Loucy (cell line): Measurements from ENCODE around the gene ITSN1.

Source experiments
- H2AFZ ChIP-seq: fragments of 200-600 bp; sonication (generic); 2 replicates; pipeline ENCODE4 v1.6.0; 2016; ENCODE audit warnings: antibody characterized with exemption, mild to moderate bottlenecking, low read length, moderate library complexity
- H3F3A ChIP-seq: fragments of 200-600 bp; 2 replicates; pipeline ENCODE4 v1.6.0; 2016; ENCODE audit warnings: antibody characterized with exemption, low read depth, mild to moderate bottlenecking
- H3K27me3 ChIP-seq: fragments of 200-600 bp; sonication (generic); 2 replicates; pipeline ENCODE4 v1.6.1; 2014; ENCODE audit warnings: low read length, mild to moderate bottlenecking; ENCODE audit not compliant: insufficient read depth, poor library complexity, severe bottlenecking
- H3K36me3 ChIP-seq: fragments of 200-600 bp; sonication (generic); 2 replicates; pipeline ENCODE4 v1.6.1; 2016; ENCODE audit warnings: low read length; ENCODE audit not compliant: insufficient read depth
- H3K4me1 ChIP-seq: fragments of 200-600 bp; sonication (generic); 2 replicates; pipeline ENCODE4 v1.5.1; 2014; ENCODE audit warnings: low read length, mild to moderate bottlenecking; ENCODE audit not compliant: insufficient read depth, poor library complexity, severe bottlenecking
- H3K4me2 ChIP-seq: fragments of 200-600 bp; sonication (generic); 2 replicates; pipeline ENCODE4 v1.6.0; 2014; ENCODE audit warnings: antibody characterized with exemption, low read length, low read depth, mild to moderate bottlenecking; ENCODE audit not compliant: poor library complexity, severe bottlenecking
- H3K4me3 ChIP-seq: fragments of 200-600 bp; sonication (generic); 2 replicates; pipeline ENCODE4 v1.5.1; 2014; ENCODE audit warnings: low read length, mild to moderate bottlenecking, mixed read lengths; ENCODE audit not compliant: poor library complexity, severe bottlenecking
- H3K79me2 ChIP-seq: fragments of 200-600 bp; sonication (generic); 2 replicates; pipeline ENCODE4 v1.6.1; 2014; ENCODE audit warnings: low read length; ENCODE audit not compliant: insufficient read depth
- H3K9ac ChIP-seq: fragments of 200-600 bp; sonication (generic); 2 replicates; pipeline ENCODE4 v1.6.0; 2014; ENCODE audit warnings: mild to moderate bottlenecking, low read depth, low read length, moderate library complexity; ENCODE audit not compliant: poor library complexity, severe bottlenecking
- H3K9me2 ChIP-seq: fragments of 200-600 bp; sonication (generic); replicated peaks from 2 replicates; pipeline ENCODE4 v1.6.1; 2016; ENCODE audit warnings: low read depth, low read length, mixed read lengths
- H3K9me3 ChIP-seq: fragments of 200-600 bp; sonication (generic); 2 replicates; pipeline ENCODE4 v1.6.1; 2014; ENCODE audit warnings: mild to moderate bottlenecking, antibody characterized with exemption, low read length, low read depth; ENCODE audit not compliant: insufficient read depth
- H4K20me1 ChIP-seq: fragments of 200-600 bp; sonication (generic); 2 replicates; pipeline ENCODE4 v1.6.0; 2014; ENCODE audit warnings: antibody characterized with exemption, low read length, mild to moderate bottlenecking; ENCODE audit not compliant: insufficient read depth, poor library complexity, severe bottlenecking
- CTCF ChIP-seq: fragments of 200-600 bp; sonication (generic); conservative IDR thresholded peaks from 2 replicates; pipeline ENCODE4 v1.5.1; 2014; ENCODE audit warnings: mild to moderate bottlenecking, antibody characterized with exemption, low read length
- EZH2phosphoT487 ChIP-seq: fragments of 200-600 bp; IDR thresholded peaks from 2 replicates; pipeline ENCODE4 v1.6.1; 2018; ENCODE audit warnings: antibody characterized with exemption, mild to moderate bottlenecking, moderate library complexity, borderline replicate concordance

Gene ITSN1

GRCh38 chr21:33751533-33751932 lies 109.2 kb downstream of the ITSN1 start:
- Histone ChIP-seq H3K9ac (no peak overlapping the region), H3K9me3 (no peaks in the 10 kb centered on the region), H3K4me1 (peaks cover 4% of the 10 kb centered on the region), H3K4me3 (no peak overlapping the region), H4K20me1 (no peaks in the 10 kb centered on the region), H3K27me3 (no peaks in the 10 kb centered on the region), H2AFZ (no peak overlapping the region), H3K9me2 (no peaks in the 10 kb centered on the region), H3K36me3 (no peaks in the 10 kb centered on the region), H3F3A (no peaks in the 10 kb centered on the region), H3K79me2 (no peaks in the 10 kb centered on the region), H3K4me2 (no peak overlapping the region)
- TF ChIP-seq CTCF (no peak), EZH2phosphoT487 (no peak)

GRCh38 chr21:33752260-33752659 lies 110.0 kb downstream of the ITSN1 start:
- Histone ChIP-seq H4K20me1 (no peaks in the 10 kb centered on the region), H3K36me3 (no peaks in the 10 kb centered on the region), H3F3A (no peaks in the 10 kb centered on the region), H3K4me1 (peaks cover 4% of the 10 kb centered on the region), H3K9me3 (no peaks in the 10 kb centered on the region), H3K9me2 (no peaks in the 10 kb centered on the region), H3K79me2 (no peaks in the 10 kb centered on the region), H3K27me3 (no peaks in the 10 kb centered on the region), H3K9ac (no peak overlapping the region), H3K4me3 (no peak overlapping the region), H2AFZ (no peak overlapping the region), H3K4me2 (no peak overlapping the region)
- TF ChIP-seq EZH2phosphoT487 (no peak), CTCF (no peak)

DNA sequence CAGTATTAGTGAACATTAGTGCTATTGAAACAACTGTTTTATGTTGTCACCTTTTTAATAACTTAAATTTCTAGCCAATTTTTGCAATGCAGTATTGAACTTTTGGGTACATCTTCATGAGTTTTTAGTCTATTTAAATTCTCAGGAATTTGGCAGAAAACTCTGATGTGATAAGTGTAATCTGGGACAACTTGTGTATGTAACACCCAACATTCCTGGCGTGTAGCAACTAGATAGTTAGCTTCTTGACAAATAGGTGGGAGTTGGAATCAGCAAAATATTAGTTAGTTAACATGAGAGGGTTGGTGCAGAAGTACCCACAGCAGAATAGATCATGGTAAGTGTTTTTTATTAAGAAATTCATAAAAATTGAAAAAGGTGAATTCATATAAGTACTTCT lies 111.6 kb downstream of the ITSN1 start:
- Histone ChIP-seq H3K36me3 (no peaks in the 10 kb centered on the region), H3F3A (no peaks in the 10 kb centered on the region), H3K9ac (no peak overlapping the region), H3K4me2 (no peak overlapping the region), H4K20me1 (no peaks in the 10 kb centered on the region), H3K9me2 (no peaks in the 10 kb centered on the region), H3K4me1 (peaks cover 4% of the 10 kb centered on the region), H2AFZ (no peak overlapping the region), H3K4me3 (no peak overlapping the region), H3K9me3 (no peaks in the 10 kb centered on the region), H3K27me3 (no peaks in the 10 kb centered on the region), H3K79me2 (no peaks in the 10 kb centered on the region)
- TF ChIP-seq CTCF (no peak), EZH2phosphoT487 (no peak)
